IMR-90 (cell line): Measurements from ENCODE around the gene HSPA1A. TPM values are rescaled to one million over a fixed set of nuclear protein-coding genes. Genes with fewer than 3 reads are reported as not detected.

Experiments used
- ATAC-seq: fragments of 200-7000 bp; cut with Tn5 transposase; 2 replicates; pipeline ENCODE4 v1.9.1; 2020; ENCODE audit warnings: low read depth, mild to moderate bottlenecking, moderate library complexity
- BruUV-seq: library from RNA; stranded (reverse); fragments of 400-500 nt; replicated peaks from 2 replicates; lab custom pipeline; 2021; lab: Mats Ljungman, UMichigan
- CTCF ChIA-PET: fragments of 300-600 bp; formaldehyde crosslinking; extraction: SDS; loops from one replicate; lab custom pipeline; 2021; ENCODE audit warnings: antibody characterized with exemption; lab: Yijun Ruan, JAX
- POLR2A ChIA-PET: fragments of 300-600 bp; sonication (Branson Sonifier 250); formaldehyde crosslinking; loops from one replicate; lab custom pipeline; 2022; ENCODE audit warnings: antibody characterized with exemption; ENCODE audit not compliant: unreplicated experiment; lab: Charles Lee
- DNase-seq: peaks from one replicate; pipeline ENCODE4 v3.0.0; 2013
- H2AFZ ChIP-seq: replicated peaks from 2 replicates; pipeline ENCODE3; 2013; ENCODE audit warnings: low read length, mild to moderate bottlenecking; ENCODE audit not compliant: poor library complexity
- H2AK5ac ChIP-seq: 2 replicates; pipeline ENCODE4 v1.6.1; 2013; ENCODE audit warnings: low read depth, low read length, inconsistent platforms
- H2AK9ac ChIP-seq: replicated peaks from 2 replicates; pipeline ENCODE3; 2013; ENCODE audit warnings: mild to moderate bottlenecking, low read depth, low read length, moderate library complexity; ENCODE audit not compliant: poor library complexity
- H2BK120ac ChIP-seq: 2 replicates; pipeline ENCODE4 v1.6.1; 2013; ENCODE audit warnings: low read depth, low read length, inconsistent platforms
- H2BK15ac ChIP-seq: 3 replicates; pipeline ENCODE4 v1.6.1; 2013; ENCODE audit warnings: low read depth, low read length, inconsistent platforms
- H2BK20ac ChIP-seq: 2 replicates; pipeline ENCODE4 v1.6.1; 2013; ENCODE audit warnings: low read depth, mild to moderate bottlenecking, inconsistent platforms, low read length, moderate library complexity
- H2BK5ac ChIP-seq: 2 replicates; pipeline ENCODE4 v1.6.1; 2013; ENCODE audit warnings: mild to moderate bottlenecking, low read depth, low read length, inconsistent platforms; ENCODE audit not compliant: poor library complexity, severe bottlenecking
- H3K14ac ChIP-seq: replicated peaks from 2 replicates; pipeline ENCODE4 v1.6.1; 2013; ENCODE audit warnings: low read depth, low read length, inconsistent platforms
- H3K18ac ChIP-seq: 2 replicates; pipeline ENCODE4 v1.6.1; 2013; ENCODE audit warnings: low read depth, low read length, control low read depth
- H3K23ac ChIP-seq: 2 replicates; pipeline ENCODE4 v1.6.1; 2013; ENCODE audit warnings: low read depth, low read length, inconsistent platforms
- H3K27ac ChIP-seq: 2 replicates; pipeline ENCODE4 v1.5.1; 2013; ENCODE audit warnings: mild to moderate bottlenecking, control low read depth, low read length; ENCODE audit not compliant: insufficient read depth
- H3K27me3 ChIP-seq: 2 replicates; pipeline ENCODE4 v1.6.1; 2013; ENCODE audit warnings: low read length; ENCODE audit not compliant: control insufficient read depth, insufficient read depth
- H3K36me3 ChIP-seq: 2 replicates; pipeline ENCODE4 v1.6.1; 2013; ENCODE audit warnings: low read length, mixed read lengths; ENCODE audit not compliant: control insufficient read depth, insufficient read depth
- H3K4ac ChIP-seq: 2 replicates; pipeline ENCODE4 v1.6.1; 2013; ENCODE audit warnings: low read depth, low read length, inconsistent platforms
- H3K4me1 ChIP-seq: 2 replicates; pipeline ENCODE4 v1.6.1; 2013; ENCODE audit warnings: low read length, mixed read lengths; ENCODE audit not compliant: control insufficient read depth, insufficient read depth
- H3K4me2 ChIP-seq: 2 replicates; pipeline ENCODE4 v1.6.1; 2013; ENCODE audit warnings: low read depth, mild to moderate bottlenecking, control low read depth, low read length, moderate library complexity
- H3K4me3 ChIP-seq: 2 replicates; pipeline ENCODE4 v1.5.1; 2013; ENCODE audit warnings: low read depth, mild to moderate bottlenecking, control low read depth, low read length, moderate library complexity; ENCODE audit not compliant: insufficient read depth
- H3K56ac ChIP-seq: 2 replicates; pipeline ENCODE4 v1.6.1; 2013; ENCODE audit warnings: low read length, inconsistent platforms; ENCODE audit not compliant: insufficient read depth; ENCODE audit errors: extremely low read depth
- H3K79me1 ChIP-seq, 2 experiments: 2 replicates each; pipeline ENCODE4 v1.6.1; 2013; ENCODE audit warnings: low read length in 2 of 2, inconsistent platforms in 1 of 2, low read depth in 1 of 2
- H3K9ac ChIP-seq: 2 replicates; pipeline ENCODE4 v1.6.1; 2013; ENCODE audit warnings: low read depth, low read length, control low read depth
- H3K9me1 ChIP-seq: 2 replicates; pipeline ENCODE4 v1.6.1; 2013; ENCODE audit warnings: low read length, inconsistent platforms; ENCODE audit not compliant: insufficient read depth
- H3K9me3 ChIP-seq: 2 replicates; pipeline ENCODE4 v1.6.1; 2013; ENCODE audit warnings: low read length; ENCODE audit not compliant: control insufficient read depth, insufficient read depth
- H4K20me1 ChIP-seq: 2 replicates; pipeline ENCODE4 v1.6.1; 2013; ENCODE audit warnings: low read length, inconsistent platforms; ENCODE audit not compliant: insufficient read depth
- H4K5ac ChIP-seq: 2 replicates; pipeline ENCODE4 v1.6.1; 2013; ENCODE audit warnings: mild to moderate bottlenecking, low read depth, low read length, control low read depth
- H4K8ac ChIP-seq, 2 experiments: 2 replicates each; pipeline ENCODE4 v1.6.1; 2013; ENCODE audit warnings: low read depth in 2 of 2, low read length in 2 of 2, control low read depth in 1 of 2, inconsistent platforms in 1 of 2
- H4K91ac ChIP-seq: 2 replicates; pipeline ENCODE4 v1.6.1; 2013; ENCODE audit warnings: low read depth, low read length, inconsistent platforms; ENCODE audit not compliant: insufficient read depth
- CHD1 ChIP-seq: IDR thresholded peaks from 2 replicates; pipeline ENCODE4 v1.6.1; 2012; ENCODE audit warnings: low read depth, low read length, improper control_type of control experiment
- POLR2A ChIP-seq: IDR thresholded peaks from 2 replicates; pipeline ENCODE4 v1.6.1; 2012; ENCODE audit warnings: mild to moderate bottlenecking, low read depth, low read length
- WGBS, 2 experiments: methylation state at CpG; one replicate each; pipeline versions ENCODE4 v1.1.5 to v1.1.7; 2013; ENCODE audit warnings: missing lambda C conversion rate in 2 of 2; ENCODE audit not compliant: insufficient read length in 1 of 2; ENCODE audit errors: extremely low coverage in 2 of 2; 5-methylcytosine and 5-hydroxymethylcytosine counted together
- dilution Hi-C: fragments of 300-500 bp; cut with HindIII; formaldehyde crosslinking; loops from one replicate; pipeline ENCODE4 v1.14.3; 2018; ENCODE audit warnings: low sequenced_read_pairs; ENCODE audit not compliant: unreplicated experiment
- in situ Hi-C: fragments of 300-500 bp; cut with MboI; formaldehyde crosslinking; loops from 3 replicates; pipeline ENCODE4 v1.14.3; 2019; ENCODE audit warnings: low sequenced_read_pairs, inconsistent platforms, mixed read lengths
- intact Hi-C: fragments of 100-400 bp; cut with micrococcal nuclease; formaldehyde crosslinking; loops from 2 replicates; pipeline ENCODE4 v1.10.0; 2022
- polyA plus RNA-seq, 3 experiments: library from polyadenylated mRNA; depleted of rRNA; stranded (reverse); fragments of >200 nt; gene quantifications; 2 replicates each; pipeline ENCODE4 v1.2.3, GENCODE V29; 2012; ENCODE audit warnings: low replicate concordance in 1 of 3
- total RNA-seq: library from RNA; depleted of rRNA; stranded (reverse); fragments of >200 nt; gene quantifications from 2 replicates; pipeline ENCODE4 v1.2.3, GENCODE V29; 2012

HSPA1A gene
- total and polyA plus RNA-seq, 2 of the 4 experiments (the other 2 are of a cell fraction), result 94.6 to 95.3 TPM

DNA sequence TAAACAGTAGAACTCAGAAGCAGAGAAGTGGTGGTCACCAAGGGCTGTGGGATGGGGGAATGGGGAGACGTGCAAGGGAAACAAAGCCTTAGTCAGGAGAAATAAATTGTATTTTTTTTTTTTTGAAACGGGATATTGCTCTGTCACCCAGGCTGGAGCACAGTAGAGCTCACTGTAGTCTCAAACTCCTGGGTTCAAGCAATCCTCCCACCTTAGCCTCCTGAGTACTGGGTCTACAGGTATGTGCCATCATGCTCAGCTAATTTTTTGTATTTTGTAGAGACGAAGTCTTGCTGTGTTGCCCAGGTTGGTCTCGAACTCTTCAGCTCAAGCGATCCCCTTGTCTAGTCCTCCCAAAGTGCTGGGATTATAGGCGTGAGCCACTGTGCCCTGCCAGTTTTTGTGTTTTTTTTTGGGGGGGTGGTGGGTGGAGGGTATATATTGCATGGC lies 15.6 kb downstream of the HSPA1A start:
- Histone ChIP-seq H3K9ac (peak overlapping the region; percentile 94), H3K9me3 (no peaks in the 10 kb centered on the region), H3K9me1 (no peaks in the 10 kb centered on the region), H3K79me1 (peaks cover 7 to 24% of the 10 kb centered on the region in 2 experiments; a peak in 2 of 4 replicates), H3K18ac (no peak overlapping the region), H2BK20ac (no peak overlapping the region), H4K91ac (no peak overlapping the region), H3K4me1 (peaks cover 7% of the 10 kb centered on the region), H2AK5ac (no peak overlapping the region), H2BK5ac (no peak overlapping the region), H3K4me3 (peak overlapping the region; percentile 81), H3K23ac (peak overlapping the region; percentile 94; the same call in 1 of the 2 replicates), H4K20me1 (peaks cover 11% of the 10 kb centered on the region), H3K36me3 (peaks cover 1% of the 10 kb centered on the region), H3K4me2 (peak overlapping the region; percentile 91), H3K56ac (no peak overlapping the region), H3K14ac (peak overlapping the region; percentile 66), H4K8ac (peak overlapping the region in 1 of 2 experiments; percentile 29; a peak in 1 of 4 replicates), H2BK120ac (no peak overlapping the region), H4K5ac (no peak overlapping the region), H3K27me3 (no peaks in the 10 kb centered on the region), H3K4ac (peak overlapping the region; percentile 27; the same call in 1 of the 2 replicates), H2BK15ac (no peak overlapping the region), H2AFZ (peak overlapping the region; percentile 21), H2AK9ac (peak overlapping the region; percentile 18), H3K27ac (peak overlapping the region; percentile 31; the same call in 1 of the 2 replicates)
- in situ Hi-C loops (loop anchor here (10.0 kb wide), 2 partner anchors 146 to 286 kb away; partner anchors contain the start of genes ATP6V1G2, DDX39B, LY6G5C and NFKBIL1), intact Hi-C loops (loop anchor here (1.0 to 5.0 kb wide), 6 partner anchors 59 to 169 kb away; partner anchors contain the start of genes ABHD16A, C6orf47, DDAH2 and GPANK1), dilution Hi-C loops (no loop called here)
- WGBS, 2 experiments, result 100% methylated on average over 2 of the region's 6 CpGs; no CpG with 5 or more reads in 1 of the 2 experiments
- ChIA-PET POLR2A (interaction anchor here (0.6 kb wide), 1 partner anchor 24 kb away, joined by 5 read pairs; no protein-coding TSS in a partner anchor), CTCF (interaction anchor here (0.7 kb wide), 1 partner anchor 17 kb away, joined by 4 read pairs; no protein-coding TSS in a partner anchor)
- BruUV-seq, result no TSS peak
- TF ChIP-seq POLR2A (no peak), CHD1 (no peak)
- ATAC-seq (no peak), DNase-seq (no peak)
